Erythroblast (primary cell): ENCODE measurements around the gene FAU.

Experiments
- DNase-seq, 2 experiments: peaks; one replicate each; lab custom pipeline; 2025; lab: John Stamatoyannopoulos, UW
- GATA1 ChIP-seq: IDR thresholded peaks from 2 replicates; pipeline ENCODE4 v1.6.1; 2011; ENCODE audit warnings: low read depth, mild to moderate bottlenecking, control low read depth, low read length, moderate library complexity
- POLR2A ChIP-seq: IDR thresholded peaks from 2 replicates; pipeline ENCODE4 v1.6.1; 2011; ENCODE audit warnings: mild to moderate bottlenecking, low read length

Gene FAU

GRCh38 chr11:65078151-65078550 lies 43.8 kb downstream of the FAU start:
- TF ChIP-seq GATA1, result no peak
- no peak for TF ChIP-seq POLR2A
- peak; percentile 60 to 66 for DNase-seq

DNA sequence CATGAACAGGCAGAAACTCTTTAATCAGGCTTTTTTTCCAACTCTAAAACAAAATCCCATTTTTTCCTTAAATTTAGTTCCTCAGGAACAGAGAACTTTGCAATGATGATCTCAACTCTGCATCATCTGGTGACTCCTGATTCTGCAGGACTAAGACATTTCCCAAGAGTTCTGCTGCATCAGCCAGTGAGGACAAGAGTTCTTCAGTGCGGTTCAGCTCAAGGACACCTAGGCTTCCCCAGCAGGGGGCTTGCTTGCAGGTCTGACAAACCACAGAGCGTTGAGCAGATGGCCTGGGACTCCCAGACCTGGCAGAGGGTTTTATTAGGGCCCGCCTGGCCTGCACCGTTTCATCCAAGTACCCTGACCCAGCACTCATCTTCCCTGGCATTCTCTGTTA lies 44.5 kb downstream of the FAU start:
- TF ChIP-seq GATA1 (no peak), POLR2A (no peak)
- DNase-seq, result no peak

- no peak for TF ChIP-seq POLR2A
- no peak for TF ChIP-seq GATA1
Measured at GRCh38 chr11:65072631-65072966, 49.3 kb downstream of the FAU start.

DNA sequence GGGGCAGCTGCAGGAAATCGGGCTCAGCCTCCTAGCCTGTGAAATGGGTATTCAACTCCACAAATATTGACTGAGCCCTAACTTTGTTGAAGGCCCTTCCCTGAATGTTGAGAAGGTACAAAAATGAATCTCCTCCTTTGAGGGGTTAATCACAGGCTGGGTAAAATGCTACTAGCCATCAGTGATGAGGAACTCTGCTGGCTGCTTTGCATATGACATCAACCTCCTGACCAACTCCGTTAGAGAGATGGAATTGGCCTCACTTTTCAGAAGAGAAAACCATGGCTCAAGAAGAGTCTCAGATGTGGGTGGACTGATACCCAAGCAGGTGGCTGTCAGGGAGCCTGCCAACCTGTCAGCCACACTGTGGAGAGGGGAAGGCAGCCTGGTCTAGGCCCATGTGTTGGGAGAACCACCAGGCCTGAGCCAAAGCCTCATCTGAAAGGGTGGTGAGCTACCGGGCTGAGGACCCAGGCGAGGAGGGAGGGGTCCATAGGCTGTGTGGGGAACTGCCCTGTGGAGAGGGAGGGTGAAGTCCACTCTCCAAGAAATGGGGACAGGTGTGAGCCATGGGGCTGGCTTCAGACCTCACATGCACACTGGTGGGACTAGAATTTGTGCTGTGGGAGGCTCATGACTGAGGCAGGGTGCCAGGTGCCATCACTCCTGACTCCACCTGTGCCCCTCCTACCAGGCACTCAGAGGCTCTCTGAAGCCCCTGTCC lies 49.9 kb downstream of the FAU start:
- TF ChIP-seq POLR2A (no peak), GATA1 (no peak)
- DNase-seq, result no peak

More at GRCh38 chr11:65072631-65072966, 49.3 kb downstream of the FAU start:
- DNase-seq, result no peak
